LNCAP (cell line): ENCODE data around the gene PPP1R3G.

Experiments used
- CTCF ChIP-seq: fragments of 450-650 bp; IDR thresholded peaks from 2 replicates; pipeline ENCODE4 v1.5.1; 2017; ENCODE audit warnings: mild to moderate bottlenecking

PPP1R3G gene

GRCh38 chr6:5112066-5112799, 27.1 kb downstream of the PPP1R3G start:
- TF ChIP-seq CTCF = no peak

GRCh38 chr6:5113096-5113495, 28.0 kb downstream of the PPP1R3G start:
- TF ChIP-seq CTCF = no peak

- TF ChIP-seq CTCF = no peak
Observed at GRCh38 chr6:5115168-5115567, 30.0 kb downstream of the PPP1R3G start.

GRCh38 chr6:5116243-5116991, 31.3 kb downstream of the PPP1R3G start:
- TF ChIP-seq CTCF = no peak

GRCh38 chr6:5119090-5119951, 34.2 kb downstream of the PPP1R3G start:
- TF ChIP-seq CTCF = no peak

- no peak for TF ChIP-seq CTCF
Observed at GRCh38 chr6:5120011-5120410, 34.9 kb downstream of the PPP1R3G start.

GRCh38 chr6:5121479-5121878, 36.3 kb downstream of the PPP1R3G start:
- no peak for TF ChIP-seq CTCF
